H9 (cell line): ENCODE results near the gene LRMDA. TPM values are rescaled to one million over a fixed set of nuclear protein-coding genes. Genes with fewer than 3 reads are reported as not detected.

Source experiments
- DNase-seq: peaks from one replicate; pipeline ENCODE4 v3.0.0-alpha.2; 2017
- H2AFZ ChIP-seq: one replicate; pipeline ENCODE4 v1.6.1; 2013; ENCODE audit warnings: mild to moderate bottlenecking, low read length, control low read depth, moderate library complexity
- H2AK5ac ChIP-seq: 2 replicates; pipeline ENCODE4 v1.6.1; 2013; ENCODE audit warnings: low read length, control low read depth, mixed read lengths; ENCODE audit not compliant: insufficient read length
- H2BK120ac ChIP-seq: one replicate; pipeline ENCODE4 v1.6.1; 2013; ENCODE audit warnings: low read depth, mild to moderate bottlenecking, low read length, control low read depth, inconsistent platforms; ENCODE audit not compliant: poor library complexity, severe bottlenecking
- H2BK12ac ChIP-seq: 2 replicates; pipeline ENCODE4 v1.6.1; 2013; ENCODE audit warnings: low read length, control low read depth, mixed read lengths, low read depth; ENCODE audit not compliant: insufficient read length
- H2BK15ac ChIP-seq: 2 replicates; pipeline ENCODE4 v1.6.1; 2013; ENCODE audit warnings: low read depth, low read length, control low read depth
- H2BK20ac ChIP-seq: one replicate; pipeline ENCODE4 v1.6.1; 2013; ENCODE audit warnings: low read depth, mild to moderate bottlenecking, low read length, control low read depth, inconsistent platforms; ENCODE audit not compliant: poor library complexity, severe bottlenecking
- H2BK5ac ChIP-seq: 2 replicates; pipeline ENCODE4 v1.6.1; 2013; ENCODE audit warnings: low read length, control low read depth, mixed read lengths; ENCODE audit not compliant: insufficient read length
- H3K14ac ChIP-seq: 2 replicates; pipeline ENCODE4 v1.6.1; 2013; ENCODE audit warnings: low read length, control low read depth; ENCODE audit not compliant: insufficient read depth
- H3K18ac ChIP-seq: 2 replicates; pipeline ENCODE4 v1.6.1; 2013; ENCODE audit warnings: low read depth, mild to moderate bottlenecking, mixed read lengths, low read length, control low read depth; ENCODE audit not compliant: insufficient read length
- H3K23ac ChIP-seq: 2 replicates; pipeline ENCODE4 v1.6.1; 2013; ENCODE audit warnings: low read length, control low read depth, mixed read lengths, low read depth; ENCODE audit not compliant: insufficient read length
- H3K23me2 ChIP-seq: 2 replicates; pipeline ENCODE4 v1.6.1; 2013; ENCODE audit warnings: low read depth, mild to moderate bottlenecking, mixed read lengths, low read length, control low read depth; ENCODE audit not compliant: insufficient read length, poor library complexity, severe bottlenecking
- H3K27ac ChIP-seq: 2 replicates; pipeline ENCODE4 v1.5.1; 2013; ENCODE audit warnings: low read length, control low read depth, mixed read lengths, low read depth; ENCODE audit not compliant: insufficient read length
- H3K27me3 ChIP-seq: 2 replicates; pipeline ENCODE4 v1.6.1; 2013; ENCODE audit warnings: low read length, control low read depth, inconsistent platforms; ENCODE audit not compliant: insufficient read depth
- H3K4ac ChIP-seq: 2 replicates; pipeline ENCODE4 v1.6.1; 2013; ENCODE audit warnings: low read depth, mild to moderate bottlenecking, control low read depth, inconsistent platforms, low read length, moderate library complexity
- H3K4me1 ChIP-seq: 2 replicates; pipeline ENCODE4 v1.6.1; 2013; ENCODE audit warnings: low read length, control low read depth, inconsistent platforms; ENCODE audit not compliant: insufficient read depth
- H3K4me2 ChIP-seq: 2 replicates; pipeline ENCODE4 v1.6.1; 2013; ENCODE audit warnings: low read length, control low read depth, mixed read lengths; ENCODE audit not compliant: insufficient read length, insufficient read depth
- H3K56ac ChIP-seq: 2 replicates; pipeline ENCODE4 v1.6.1; 2013; ENCODE audit warnings: low read depth, mild to moderate bottlenecking, mixed read lengths, low read length, control low read depth; ENCODE audit not compliant: insufficient read length
- H3K79me1 ChIP-seq: 2 replicates; pipeline ENCODE4 v1.6.1; 2013; ENCODE audit warnings: low read depth, mild to moderate bottlenecking, moderate library complexity, low read length, control low read depth, inconsistent platforms; ENCODE audit not compliant: insufficient read depth, poor library complexity, severe bottlenecking
- H3K79me2 ChIP-seq: 2 replicates; pipeline ENCODE4 v1.6.1; 2013; ENCODE audit warnings: low read length, control low read depth, inconsistent platforms; ENCODE audit not compliant: insufficient read depth
- H3K9ac ChIP-seq: 2 replicates; pipeline ENCODE4 v1.6.1; 2013; ENCODE audit warnings: low read length, control low read depth, mixed read lengths; ENCODE audit not compliant: insufficient read length; ENCODE audit errors: extremely low read depth
- H3K9me3 ChIP-seq: one replicate; pipeline ENCODE4 v1.6.1; 2013; ENCODE audit warnings: low read depth, low read length, inconsistent platforms; ENCODE audit not compliant: control insufficient read depth
- H3T11ph ChIP-seq: one replicate; pipeline ENCODE4 v1.6.1; 2013; ENCODE audit warnings: mild to moderate bottlenecking, low read length, control low read depth, inconsistent platforms
- H4K20me1 ChIP-seq: one replicate; pipeline ENCODE4 v1.6.1; 2013; ENCODE audit not compliant: control insufficient read depth, insufficient read length, insufficient read depth
- H4K5ac ChIP-seq: 2 replicates; pipeline ENCODE4 v1.6.1; 2013; ENCODE audit warnings: low read depth, mild to moderate bottlenecking, mixed read lengths, low read length, control low read depth; ENCODE audit not compliant: insufficient read length
- H4K8ac ChIP-seq: replicated peaks from 2 replicates; pipeline ENCODE4 v1.6.1; 2013; ENCODE audit warnings: low read length, control low read depth, mixed read lengths, low read depth; ENCODE audit not compliant: insufficient read length
- H4K91ac ChIP-seq: 2 replicates; pipeline ENCODE4 v1.6.1; 2013; ENCODE audit warnings: low read depth, mild to moderate bottlenecking, moderate library complexity, mixed read lengths, low read length, control low read depth; ENCODE audit not compliant: insufficient read length
- H3K27ac Mint-ChIP-seq, 3 experiments: 2 replicates in 2 of 3; 3 replicates in 1 of 3; pipeline ENCODE4 v1.8.0; 2020 to 2021; ENCODE audit warnings: mixed read lengths in 3 of 3, mild to moderate bottlenecking in 1 of 3, moderate library complexity in 1 of 3
- H3K27me3 Mint-ChIP-seq: 2 replicates; pipeline ENCODE4 v1.8.0; 2021; ENCODE audit warnings: low read depth, mild to moderate bottlenecking, moderate library complexity, mixed read lengths
- H3K36me3 Mint-ChIP-seq, 3 experiments: 2 replicates in 2 of 3; 3 replicates in 1 of 3; pipeline ENCODE4 v1.8.0; 2020 to 2021; ENCODE audit warnings: low read depth in 3 of 3, mixed read lengths in 3 of 3; ENCODE audit not compliant: insufficient read depth in 1 of 3
- H3K4me1 Mint-ChIP-seq, 2 experiments: 2 replicates each; pipeline ENCODE4 v1.8.0; 2020; ENCODE audit warnings: mixed read lengths in 2 of 2
- H3K4me3 Mint-ChIP-seq, 2 experiments: 2 replicates in 1 of 2; 3 replicates in 1 of 2; pipeline ENCODE4 v1.8.0; 2020 to 2021; ENCODE audit warnings: mild to moderate bottlenecking in 2 of 2, mixed read lengths in 2 of 2, moderate library complexity in 1 of 2
- H3K9me3 Mint-ChIP-seq, 2 experiments: 2 replicates in 1 of 2; 3 replicates in 1 of 2; pipeline ENCODE4 v1.8.0; 2020; ENCODE audit warnings: mild to moderate bottlenecking in 2 of 2, mixed read lengths in 2 of 2, moderate library complexity in 1 of 2
- CTCF ChIP-seq: fragments of 200-600 bp; sonication (generic); conservative IDR thresholded peaks from 3 replicates; pipeline ENCODE4 v1.8.0; 2021; ENCODE audit warnings: antibody characterized with exemption, mild to moderate bottlenecking
- WGBS: extraction: QIAGEN DNeasy Blood & Tissue Kit; methylation state at CpG from one replicate; pipeline ENCODE4 v1.1.7; 2013; ENCODE audit warnings: missing lambda C conversion rate, low lambda C conversion rate, mixed read lengths; ENCODE audit not compliant: insufficient read length; ENCODE audit errors: extremely low coverage; 5-methylcytosine and 5-hydroxymethylcytosine counted together
- total RNA-seq: library from RNA; stranded (reverse); gene quantifications from 2 replicates; pipeline ENCODE4 v1.2.1, GENCODE V29; 2021

LRMDA gene
- total RNA-seq, 1 experiment from 2014 or later, result 1.8 TPM

DNA sequence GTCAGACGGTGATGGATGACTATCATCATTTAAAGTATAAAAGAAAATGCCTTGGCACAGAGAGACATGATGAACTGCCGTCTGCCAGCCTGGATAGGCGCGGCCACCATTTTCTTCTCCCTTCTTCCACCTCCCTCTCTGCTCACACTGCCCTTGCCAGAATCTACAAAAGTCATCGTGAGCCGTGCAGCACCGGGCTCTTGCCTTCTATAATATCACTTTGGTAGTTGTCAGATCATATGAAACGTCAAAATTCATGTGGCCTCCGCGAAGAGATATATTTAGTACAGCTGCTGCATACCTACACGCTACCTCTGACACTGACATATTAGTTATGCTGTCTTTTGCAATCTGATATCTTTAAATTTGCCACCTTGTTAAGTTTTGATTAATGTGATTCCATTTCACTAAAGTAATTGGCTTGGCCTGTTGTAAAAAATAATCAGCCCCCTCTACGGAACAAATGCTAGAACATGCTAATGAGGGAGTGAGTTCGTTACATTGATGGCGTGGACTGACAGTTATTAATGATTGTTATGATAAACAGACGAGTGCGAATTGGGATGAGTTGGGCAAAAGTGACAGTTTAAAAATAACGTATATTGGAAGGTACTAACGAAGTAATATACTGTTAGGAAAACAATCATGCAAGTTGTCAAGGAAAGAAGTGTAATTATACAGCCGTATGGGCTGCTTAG lies 214.9 kb downstream of the LRMDA start:
- H3K27me3 Mint-ChIP-seq, result peaks cover 68% of the 10 kb centered on the region
- H3T11ph ChIP-seq, result no peak overlapping the region
- H3K4me1 Mint-ChIP-seq, result no peaks in the 10 kb centered on the region
- H4K8ac ChIP-seq, result no peak overlapping the region
- no peak overlapping the region for H2BK5ac ChIP-seq
- no peaks in the 10 kb centered on the region for H3K4me1 ChIP-seq
- TF ChIP-seq CTCF, result no peak
- no peak overlapping the region for H3K9ac ChIP-seq
- no peaks in the 10 kb centered on the region for H3K9me3 ChIP-seq
- H2AFZ ChIP-seq, result no peak overlapping the region
- no peak overlapping the region for H3K4ac ChIP-seq
- no peak overlapping the region for H2BK12ac ChIP-seq
- no peak overlapping the region for H2BK120ac ChIP-seq
- no peaks in the 10 kb centered on the region for H3K79me1 ChIP-seq
- H3K27ac ChIP-seq, result no peak overlapping the region
- H4K20me1 ChIP-seq, result no peaks in the 10 kb centered on the region
- H3K27ac Mint-ChIP-seq, result no peak overlapping the region
- no peak overlapping the region for H3K18ac ChIP-seq
- H4K5ac ChIP-seq, result no peak overlapping the region
- H3K56ac ChIP-seq, result no peak overlapping the region
- no peak overlapping the region for H4K91ac ChIP-seq
- H3K79me2 ChIP-seq, result no peaks in the 10 kb centered on the region
- no peak overlapping the region for H3K14ac ChIP-seq
- no peak overlapping the region for H3K4me2 ChIP-seq
- H3K4me3 Mint-ChIP-seq, result no peak overlapping the region
- no peaks in the 10 kb centered on the region for H3K9me3 Mint-ChIP-seq
- no peak overlapping the region for H2AK5ac ChIP-seq
- no peak overlapping the region for H3K23ac ChIP-seq
- no peak overlapping the region for H2BK15ac ChIP-seq
- H3K23me2 ChIP-seq, result no peaks in the 10 kb centered on the region
- 100% methylated on average over 3 of the region's 19 CpGs for WGBS
- peaks cover 2% of the 10 kb centered on the region; the same call in 1 of the 2 replicates for H3K27me3 ChIP-seq
- no peaks in the 10 kb centered on the region for H3K36me3 Mint-ChIP-seq
- DNase-seq, result no peak
- no peak overlapping the region for H2BK20ac ChIP-seq
